Neural progenitor cell (in vitro differentiated cells): ENCODE measurements around the gene STK32B.

Source experiments
- CTCF ChIP-seq: fragments of 200-600 bp; sonication (generic); IDR thresholded peaks from 2 replicates; pipeline ENCODE4 v1.5.1; 2017; ENCODE audit warnings: antibody characterized with exemption, mild to moderate bottlenecking
- EZH2 ChIP-seq: fragments of 200-600 bp; sonication (generic); IDR thresholded peaks from 2 replicates; pipeline ENCODE4 v1.6.1; 2017; ENCODE audit warnings: antibody characterized with exemption, mild to moderate bottlenecking, moderate library complexity

- TF ChIP-seq CTCF, result no peak
- TF ChIP-seq EZH2, result no peak
These were observed 314.1 kb downstream of the STK32B start for GRCh38 chr4:5365071-5366008.
